ENCODE results near the gene C1orf21. TPM values are rescaled to one million over a fixed set of nuclear protein-coding genes. Genes with fewer than 3 reads are reported as not detected.
"Not testable (repeated sequence)": the region's sequence is repeated elsewhere in the genome, so short reads cannot be mapped to it uniquely, and the experiment has no call there.

The C1orf21 gene, protein sequence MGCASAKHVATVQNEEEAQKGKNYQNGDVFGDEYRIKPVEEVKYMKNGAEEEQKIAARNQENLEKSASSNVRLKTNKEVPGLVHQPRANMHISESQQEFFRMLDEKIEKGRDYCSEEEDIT
- 42.5 TPM for total RNA-seq
- polyA plus RNA-seq (ENCODE audit: insufficient read depth in 1 of 8, insufficient read length in 8 of 8, low replicate concordance in 1 of 8), result 10 to 100 TPM; 36.9 to 51.3 (median 44.8) TPM
- long read RNA-seq, donor 1, full-length matches to known transcripts, result 8 of 8 reads
- long read RNA-seq, donor 1, partial matches to known transcripts, result 0 of 8 reads
- long read RNA-seq, donor 1, other reads (novel, unspliced or antisense), result 0 of 8 reads
- long read RNA-seq, donor 2, full-length matches to known transcripts, result 4 of 4 reads
- long read RNA-seq, donor 2, partial matches to known transcripts, result 0 of 4 reads
- long read RNA-seq, donor 2, other reads (novel, unspliced or antisense), result 0 of 4 reads
- long read RNA-seq, donor 3, full-length matches to known transcripts, result 21 of 21 reads
- long read RNA-seq, donor 3, partial matches to known transcripts, result 0 of 21 reads
- long read RNA-seq, donor 3, other reads (novel, unspliced or antisense), result 0 of 21 reads
- long read RNA-seq, donor 4, full-length matches to known transcripts, result 14 of 14 reads
- long read RNA-seq, donor 4, partial matches to known transcripts, result 0 of 14 reads
- long read RNA-seq, donor 4, other reads (novel, unspliced or antisense), result 0 of 14 reads
- long read RNA-seq, donor 5, full-length matches to known transcripts, result 22 of 27 reads
- long read RNA-seq, donor 5, partial matches to known transcripts, result 5 of 27 reads
- long read RNA-seq, donor 5, other reads (novel, unspliced or antisense), result 0 of 27 reads
- long read RNA-seq, donor 6, full-length matches to known transcripts, result 38 of 38 reads
- long read RNA-seq, donor 6, partial matches to known transcripts, result 0 of 38 reads
- long read RNA-seq, donor 6, other reads (novel, unspliced or antisense), result 0 of 38 reads
- long read RNA-seq, donor 7, full-length matches to known transcripts, result 23 of 23 reads
- long read RNA-seq, donor 7, partial matches to known transcripts, result 0 of 23 reads
- long read RNA-seq, donor 7, other reads (novel, unspliced or antisense), result 0 of 23 reads
- long read RNA-seq, donor 8, full-length matches to known transcripts, result 17 of 26 reads
- long read RNA-seq, donor 8, partial matches to known transcripts, result 9 of 26 reads
- long read RNA-seq, donor 8, other reads (novel, unspliced or antisense), result 0 of 26 reads
- long read RNA-seq, donor 9, full-length matches to known transcripts, result 9 of 15 reads
- long read RNA-seq, donor 9, partial matches to known transcripts, result 6 of 15 reads
- long read RNA-seq, donor 9, other reads (novel, unspliced or antisense), result 0 of 15 reads
- long read RNA-seq, donor 10, full-length matches to known transcripts, result 21 of 26 reads
- long read RNA-seq, donor 10, partial matches to known transcripts, result 5 of 26 reads
- long read RNA-seq, donor 10, other reads (novel, unspliced or antisense), result 0 of 26 reads
- long read RNA-seq, donor 11, full-length matches to known transcripts, result 15 of 15 reads
- long read RNA-seq, donor 11, partial matches to known transcripts, result 0 of 15 reads
- long read RNA-seq, donor 11, other reads (novel, unspliced or antisense), result 0 of 15 reads

- no peaks in the 10 kb centered on the region for H3K9me3 ChIP-seq (replicated peaks; ENCODE audit: control insufficient read depth, low read depth, low read length)
- no peaks in the 10 kb centered on the region for H3K36me3 ChIP-seq (ENCODE audit: control insufficient read depth, insufficient read depth, low read length)
- H3K4me1 ChIP-seq (ENCODE audit: control insufficient read depth, insufficient read depth, low read length), result peaks cover 14% of the 10 kb centered on the region
- DNase-seq, result peak; percentile 98
- H3K27me3 ChIP-seq (ENCODE audit: control insufficient read depth, insufficient read depth, low read length), result peaks cover 4% of the 10 kb centered on the region
- H3K4me3 ChIP-seq (ENCODE audit: low read length), result peak within 1 kb of the TSS; percentile 97
- H3K27ac ChIP-seq (ENCODE audit: low read length), result peak within 1 kb of the TSS; percentile 92
- under 1% methylated on average over 61 of the region's 73 CpGs for WGBS (ENCODE audit: insufficient coverage)
These were observed at the start of gene C1orf21 for GRCh38 chr1:184386312-184387068. C1orf21 (plus strand) TSS chr1:184387029; CDS start chr1:184477510, 90,481 bp downstream.

DNA sequence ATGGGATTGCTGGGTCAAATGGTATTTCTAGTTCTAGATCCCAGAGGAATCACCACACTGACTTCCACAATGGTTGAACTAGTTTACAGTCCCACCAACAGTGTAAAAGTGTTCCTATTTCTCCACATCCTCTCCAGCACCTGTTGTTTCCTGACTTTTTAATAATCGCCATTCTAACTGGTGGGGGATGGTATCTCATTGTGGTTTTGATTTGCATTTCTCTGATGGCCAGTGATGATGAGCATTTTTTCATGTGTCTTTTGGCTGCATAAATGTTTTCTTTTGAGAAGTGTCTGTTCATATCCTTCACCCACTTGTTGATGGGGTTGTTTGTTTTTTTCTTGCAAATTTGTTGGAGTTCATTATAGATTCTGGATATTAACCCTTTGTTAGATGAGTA lies 49.0 kb upstream of the C1orf21 start:
- H3K36me3 ChIP-seq (ENCODE audit: control insufficient read depth, insufficient read depth, low read length); H3K4me3 ChIP-seq (ENCODE audit: low read length); H3K27me3 ChIP-seq (ENCODE audit: control insufficient read depth, insufficient read depth, low read length); H3K4me1 ChIP-seq (ENCODE audit: control insufficient read depth, insufficient read depth, low read length); H3K27ac ChIP-seq (ENCODE audit: low read length); H3K9me3 ChIP-seq (replicated peaks; ENCODE audit: control insufficient read depth, low read depth, low read length); DNase-seq: not testable (repeated sequence)
- WGBS (ENCODE audit: insufficient coverage), result no CpG with 5 or more reads among the region's 1 CpG

- H3K9me3 ChIP-seq (replicated peaks; ENCODE audit: control insufficient read depth, low read depth, low read length), result no peaks in the 10 kb centered on the region
- no peaks in the 10 kb centered on the region for H3K36me3 ChIP-seq (ENCODE audit: control insufficient read depth, insufficient read depth, low read length)
- H3K4me3 ChIP-seq (ENCODE audit: low read length), result no peak overlapping the region
- H3K4me1 ChIP-seq (ENCODE audit: control insufficient read depth, insufficient read depth, low read length), result no peaks in the 10 kb centered on the region
- DNase-seq, result no peak
- H3K27me3 ChIP-seq (ENCODE audit: control insufficient read depth, insufficient read depth, low read length), result no peaks in the 10 kb centered on the region
- no CpG with 5 or more reads among the region's 1 CpG for WGBS (ENCODE audit: insufficient coverage)
- no peak overlapping the region for H3K27ac ChIP-seq (ENCODE audit: low read length)
These were observed 45.8 kb upstream of the C1orf21 start for GRCh38 chr1:184340984-184341383.

DNA sequence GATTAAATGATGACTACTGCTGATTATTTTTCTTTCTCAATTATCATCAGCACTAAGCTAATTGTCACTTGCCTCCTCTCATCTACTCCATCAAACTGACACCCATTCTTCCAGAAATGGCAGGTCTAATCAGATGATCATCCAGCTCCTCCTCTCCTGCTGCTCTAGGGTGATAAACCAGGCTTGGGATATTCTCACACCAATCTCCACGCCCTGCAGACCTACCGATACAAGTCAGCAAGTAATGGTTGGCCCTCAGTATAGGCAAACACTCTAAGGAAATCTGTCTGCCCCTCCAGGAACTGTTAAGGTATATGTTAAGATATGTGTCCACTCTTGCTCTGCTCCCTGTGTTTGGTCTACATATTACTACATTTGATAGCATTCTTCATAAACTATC lies 36.3 kb upstream of the C1orf21 start:
- H3K27me3 ChIP-seq (ENCODE audit: control insufficient read depth, insufficient read depth, low read length), result no peaks in the 10 kb centered on the region
- no peak overlapping the region for H3K4me3 ChIP-seq (ENCODE audit: low read length)
- no peaks in the 10 kb centered on the region for H3K4me1 ChIP-seq (ENCODE audit: control insufficient read depth, insufficient read depth, low read length)
- no peak for DNase-seq
- WGBS (ENCODE audit: insufficient coverage), result no CpG with 5 or more reads among the region's 2 CpGs
- H3K27ac ChIP-seq (ENCODE audit: low read length), result no peak overlapping the region
- H3K9me3 ChIP-seq (replicated peaks; ENCODE audit: control insufficient read depth, low read depth, low read length), result no peaks in the 10 kb centered on the region
- H3K36me3 ChIP-seq (ENCODE audit: control insufficient read depth, insufficient read depth, low read length), result no peaks in the 10 kb centered on the region

DNA sequence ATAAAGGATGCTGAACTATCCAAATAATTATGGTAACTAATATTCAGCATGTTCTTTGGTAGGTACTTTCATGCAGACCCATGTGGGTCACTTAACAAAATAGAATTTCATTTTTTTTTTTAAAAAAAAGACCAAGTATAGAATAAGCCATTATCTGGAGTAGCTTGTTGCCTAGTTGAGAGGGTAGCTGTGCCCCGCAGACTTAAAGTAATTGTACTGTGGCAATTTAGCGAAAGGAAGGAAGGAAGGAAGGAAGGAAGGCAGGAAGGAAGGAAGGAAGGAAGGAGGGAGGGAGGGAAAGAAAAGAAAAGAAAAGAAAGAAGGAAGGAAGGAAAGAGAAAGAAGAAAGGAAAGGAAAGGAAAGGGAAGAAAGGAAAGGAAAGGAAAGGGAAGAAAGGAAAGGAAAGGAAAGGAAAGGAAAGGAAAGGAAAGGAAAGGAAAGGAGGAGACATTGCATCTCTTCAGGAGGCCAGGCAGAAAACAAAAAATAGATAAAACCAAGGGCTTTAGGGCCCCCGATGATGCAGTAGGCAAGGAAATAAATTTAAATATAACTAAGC lies 35.3 kb upstream of the C1orf21 start:
- H3K9me3 ChIP-seq (replicated peaks; ENCODE audit: control insufficient read depth, low read depth, low read length), result no peaks in the 10 kb centered on the region

DNA sequence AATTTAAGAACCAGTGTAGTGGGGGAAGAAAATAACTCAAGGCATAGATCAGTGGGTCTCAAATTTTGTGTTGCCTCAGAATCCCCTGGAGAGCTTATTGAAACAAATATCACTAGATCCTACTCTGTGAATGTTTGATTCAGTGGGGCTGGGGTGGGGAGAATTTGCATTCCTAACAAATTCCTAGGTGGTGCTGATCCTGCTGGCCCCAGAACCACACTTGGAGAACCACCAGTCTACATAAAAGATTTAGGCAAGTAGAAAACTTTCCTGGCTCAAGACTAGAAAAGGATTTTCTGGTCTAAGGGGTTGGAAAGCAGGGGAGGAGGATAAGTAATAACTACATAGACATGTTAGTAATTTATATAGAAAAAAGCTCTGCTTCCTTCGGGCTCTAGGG lies 34.1 kb upstream of the C1orf21 start:
- no peak overlapping the region for H3K27ac ChIP-seq (ENCODE audit: low read length)
- DNase-seq, result peak; percentile 60
- H3K27me3 ChIP-seq (ENCODE audit: control insufficient read depth, insufficient read depth, low read length), result no peaks in the 10 kb centered on the region
- WGBS (ENCODE audit: insufficient coverage), result no CpG with 5 or more reads among the region's 1 CpG
- H3K36me3 ChIP-seq (ENCODE audit: control insufficient read depth, insufficient read depth, low read length), result no peaks in the 10 kb centered on the region
- H3K9me3 ChIP-seq (replicated peaks; ENCODE audit: control insufficient read depth, low read depth, low read length), result no peaks in the 10 kb centered on the region
- H3K4me3 ChIP-seq (ENCODE audit: low read length), result no peak overlapping the region
- no peaks in the 10 kb centered on the region for H3K4me1 ChIP-seq (ENCODE audit: control insufficient read depth, insufficient read depth, low read length)

More for the DNA sequence above, 35.3 kb upstream of the C1orf21 start:
- no peak overlapping the region for H3K4me3 ChIP-seq (ENCODE audit: low read length)
- H3K27me3 ChIP-seq (ENCODE audit: control insufficient read depth, insufficient read depth, low read length), result no peaks in the 10 kb centered on the region
- 79% methylated on average over 2 of the region's 3 CpGs for WGBS (ENCODE audit: insufficient coverage)
- H3K4me1 ChIP-seq (ENCODE audit: control insufficient read depth, insufficient read depth, low read length), result no peaks in the 10 kb centered on the region
- no peak overlapping the region for H3K27ac ChIP-seq (ENCODE audit: low read length)
- H3K36me3 ChIP-seq (ENCODE audit: control insufficient read depth, insufficient read depth, low read length), result no peaks in the 10 kb centered on the region
- DNase-seq, result no peak

GRCh38 chr1:184354719-184355118 lies 32.1 kb upstream of the C1orf21 start:
- Histone ChIP-seq H3K27ac (ENCODE audit: low read length) (no peak overlapping the region), H3K27me3 (ENCODE audit: control insufficient read depth, insufficient read depth, low read length) (no peaks in the 10 kb centered on the region), H3K4me1 (ENCODE audit: control insufficient read depth, insufficient read depth, low read length) (no peaks in the 10 kb centered on the region), H3K36me3 (ENCODE audit: control insufficient read depth, insufficient read depth, low read length) (no peaks in the 10 kb centered on the region), H3K9me3 (replicated peaks; ENCODE audit: control insufficient read depth, low read depth, low read length) (no peaks in the 10 kb centered on the region), H3K4me3 (ENCODE audit: low read length) (no peak overlapping the region)
- DNase-seq, result no peak
- WGBS (ENCODE audit: insufficient coverage), result 71% methylated on average over 1 of the region's 2 CpGs

- Histone ChIP-seq H3K9me3 (replicated peaks; ENCODE audit: control insufficient read depth, low read depth, low read length) (no peaks in the 10 kb centered on the region), H3K4me3 (ENCODE audit: low read length) (no peak overlapping the region), H3K27me3 (ENCODE audit: control insufficient read depth, insufficient read depth, low read length) (no peaks in the 10 kb centered on the region), H3K36me3 (ENCODE audit: control insufficient read depth, insufficient read depth, low read length) (no peaks in the 10 kb centered on the region), H3K27ac (ENCODE audit: low read length) (no peak overlapping the region), H3K4me1 (ENCODE audit: control insufficient read depth, insufficient read depth, low read length) (no peaks in the 10 kb centered on the region)
- peak; percentile 76 for DNase-seq
- no CpG with 5 or more reads among the region's 2 CpGs for WGBS (ENCODE audit: insufficient coverage)
These were observed 29.9 kb upstream of the C1orf21 start for GRCh38 chr1:184356891-184357290.

All from muscle of leg (tissue), 16 donors.